ENCODE results near the gene NFIA.

NFIA gene

DNA sequence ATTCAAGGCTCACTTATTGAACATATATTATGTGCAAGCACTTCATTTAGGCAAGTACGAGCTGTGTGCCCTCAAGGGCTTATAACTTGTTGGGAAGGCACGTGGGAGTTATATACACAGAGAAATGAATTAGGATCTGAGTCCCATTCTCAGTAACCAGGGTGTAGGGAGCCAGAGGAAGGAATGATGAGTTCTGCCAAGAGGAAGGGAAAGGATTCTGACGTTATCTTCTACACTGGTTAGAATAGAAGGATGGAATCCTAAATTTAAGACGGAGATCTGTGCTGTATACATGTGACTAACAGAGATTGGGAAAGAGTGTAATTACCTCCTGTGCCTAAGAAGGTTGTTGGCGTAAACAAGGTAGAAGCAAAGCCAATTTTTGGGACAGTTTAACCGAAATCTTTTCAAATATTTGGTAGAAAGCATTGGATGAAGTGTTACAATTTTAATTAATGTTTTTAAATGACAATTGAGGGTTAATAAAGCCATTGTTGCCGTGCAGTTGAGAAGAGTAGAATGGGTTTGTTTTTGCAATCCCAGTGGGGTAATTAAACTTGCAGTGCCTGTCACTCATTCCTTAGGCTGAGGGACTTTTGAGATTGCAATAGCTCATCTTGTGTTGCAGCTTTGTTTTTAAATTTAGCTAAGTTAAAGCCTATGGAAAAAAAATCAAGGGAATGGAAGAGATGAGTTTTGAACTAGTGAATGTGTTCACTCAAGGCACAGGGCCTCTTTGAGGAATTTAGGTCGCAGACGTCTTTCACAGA, 177.2 kb downstream of the NFIA start:
- TF ChIP-seq, protein P1, sequence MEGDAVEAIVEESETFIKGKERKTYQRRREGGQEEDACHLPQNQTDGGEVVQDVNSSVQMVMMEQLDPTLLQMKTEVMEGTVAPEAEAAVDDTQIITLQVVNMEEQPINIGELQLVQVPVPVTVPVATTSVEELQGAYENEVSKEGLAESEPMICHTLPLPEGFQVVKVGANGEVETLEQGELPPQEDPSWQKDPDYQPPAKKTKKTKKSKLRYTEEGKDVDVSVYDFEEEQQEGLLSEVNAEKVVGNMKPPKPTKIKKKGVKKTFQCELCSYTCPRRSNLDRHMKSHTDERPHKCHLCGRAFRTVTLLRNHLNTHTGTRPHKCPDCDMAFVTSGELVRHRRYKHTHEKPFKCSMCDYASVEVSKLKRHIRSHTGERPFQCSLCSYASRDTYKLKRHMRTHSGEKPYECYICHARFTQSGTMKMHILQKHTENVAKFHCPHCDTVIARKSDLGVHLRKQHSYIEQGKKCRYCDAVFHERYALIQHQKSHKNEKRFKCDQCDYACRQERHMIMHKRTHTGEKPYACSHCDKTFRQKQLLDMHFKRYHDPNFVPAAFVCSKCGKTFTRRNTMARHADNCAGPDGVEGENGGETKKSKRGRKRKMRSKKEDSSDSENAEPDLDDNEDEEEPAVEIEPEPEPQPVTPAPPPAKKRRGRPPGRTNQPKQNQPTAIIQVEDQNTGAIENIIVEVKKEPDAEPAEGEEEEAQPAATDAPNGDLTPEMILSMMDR (conservative IDR thresholded peaks at IDR 0.05; ENCODE audit: low read length), result no peak
- no peak overlapping the region for H3K4me3 ChIP-seq (ENCODE audit: low read length)
- DNase-seq (ENCODE audit: low read depth), result peak; percentile 2

DNA sequence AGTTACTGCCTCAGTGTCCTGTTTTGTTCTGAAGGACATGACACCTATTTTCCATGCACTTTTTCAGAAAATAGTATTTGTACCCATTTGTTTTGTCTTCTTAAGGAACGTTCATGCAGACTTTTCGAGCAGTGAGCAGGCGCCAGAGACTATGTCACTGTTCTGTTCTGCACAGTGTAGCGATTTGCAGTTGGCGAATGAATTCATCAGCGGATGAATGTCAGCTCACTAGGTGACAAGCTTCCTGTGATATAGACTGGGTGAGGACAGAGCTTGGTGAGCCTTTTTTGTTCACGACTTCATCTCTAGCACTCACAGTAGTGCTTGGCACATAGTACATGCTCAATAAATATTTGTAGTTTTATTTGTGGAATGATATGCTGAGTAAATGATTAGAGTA, 177.8 kb downstream of the NFIA start:
- TF ChIP-seq, protein P1 (conservative IDR thresholded peaks at IDR 0.05; ENCODE audit: low read length), result no peak
- H3K4me3 ChIP-seq (ENCODE audit: low read length), result no peak overlapping the region
- DNase-seq (ENCODE audit: low read depth), result no peak

DNA sequence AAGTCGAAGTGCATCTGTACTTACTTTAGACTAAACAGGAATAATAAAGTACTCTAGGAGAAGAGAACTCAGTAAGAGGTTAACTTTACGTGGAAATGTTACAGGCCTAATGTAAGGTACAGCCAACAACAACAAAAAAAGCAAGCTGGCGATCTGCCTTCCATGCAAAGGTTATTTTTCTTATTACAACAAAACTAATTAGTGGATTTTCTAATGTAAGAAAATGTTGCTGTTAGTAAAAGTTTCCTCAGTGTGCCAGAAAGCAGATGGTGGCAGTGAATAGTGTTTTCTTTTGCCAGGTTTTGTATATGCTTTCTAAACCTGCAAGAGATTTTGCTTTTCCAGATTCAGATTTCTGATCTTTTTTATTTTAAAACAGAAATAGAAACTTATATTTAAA, 179.2 kb downstream of the NFIA start:
- TF ChIP-seq, protein P1 (conservative IDR thresholded peaks at IDR 0.05; ENCODE audit: low read length), result no peak
- no peak for DNase-seq (ENCODE audit: low read depth)
- H3K4me3 ChIP-seq (ENCODE audit: low read length), result no peak overlapping the region

DNA sequence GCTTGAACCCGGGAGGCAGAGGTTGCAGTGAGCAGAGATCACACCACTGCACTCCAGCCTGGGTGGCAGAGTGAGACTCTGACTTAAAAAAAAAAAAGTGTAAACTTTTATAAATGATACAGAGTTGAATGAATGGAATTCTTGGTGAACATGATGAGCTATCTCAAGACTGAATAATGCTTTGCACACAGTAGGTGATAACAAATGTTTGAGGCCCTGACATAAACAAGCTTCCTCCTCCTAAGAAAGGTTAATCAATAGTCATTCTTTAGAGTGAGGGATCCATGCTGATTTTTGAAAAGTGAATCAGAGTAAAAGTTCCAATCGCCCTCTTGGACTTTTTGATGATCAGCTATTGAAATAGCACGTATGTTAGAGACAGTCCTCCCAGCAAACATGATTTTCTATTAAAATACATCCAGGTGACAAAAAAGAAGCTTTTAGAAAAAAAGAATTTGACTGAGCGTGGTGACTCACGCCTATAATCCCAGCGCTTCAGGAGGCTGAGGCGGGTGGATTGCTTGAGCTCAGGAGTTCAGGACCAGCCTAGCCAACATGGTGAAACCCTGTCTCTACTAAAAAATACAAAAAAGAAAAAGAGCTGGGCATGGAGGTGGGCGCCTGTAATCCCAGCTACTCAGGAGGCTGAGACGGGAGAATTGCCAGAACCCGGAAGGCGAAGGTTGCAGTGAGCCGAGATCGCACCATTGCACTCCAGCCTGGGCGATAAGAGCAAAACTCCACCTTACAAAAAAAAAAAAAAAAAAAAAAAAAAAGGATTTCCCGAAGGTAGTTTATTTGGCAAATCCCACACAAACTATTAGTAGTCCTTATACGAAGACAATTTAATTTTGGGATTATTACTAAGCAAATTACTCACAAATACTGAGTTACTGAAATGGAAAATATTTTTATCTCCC, 181.8 kb downstream of the NFIA start:
- no peak for DNase-seq (ENCODE audit: low read depth)
- no peak overlapping the region for H3K4me3 ChIP-seq (ENCODE audit: low read length)
- TF ChIP-seq, protein P1 (conservative IDR thresholded peaks at IDR 0.05; ENCODE audit: low read length), result no peak

DNA sequence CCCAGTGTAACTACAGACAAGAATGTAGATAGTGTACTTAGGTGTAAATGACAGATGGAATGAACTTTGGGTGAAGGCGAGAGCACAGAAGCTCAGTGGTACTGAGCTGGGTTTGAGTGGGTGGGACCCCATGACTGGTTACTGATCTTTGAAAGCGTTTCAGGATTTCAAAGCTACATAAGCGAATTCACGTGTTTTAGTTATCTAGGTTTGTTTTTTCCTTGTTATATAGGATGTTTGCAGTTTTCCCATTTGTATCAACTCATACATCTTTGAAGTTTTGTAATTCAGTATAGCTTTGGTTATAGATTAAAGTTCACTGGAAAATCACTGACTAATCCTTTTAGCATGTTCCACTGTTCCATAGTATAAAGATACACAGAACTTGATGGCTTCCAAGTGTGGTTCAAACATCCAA, 182.5 kb downstream of the NFIA start:
- TF ChIP-seq, protein P1 (conservative IDR thresholded peaks at IDR 0.05; ENCODE audit: low read length), result no peak
- H3K4me3 ChIP-seq (ENCODE audit: low read length), result no peak overlapping the region
- no peak for DNase-seq (ENCODE audit: low read depth)

DNA sequence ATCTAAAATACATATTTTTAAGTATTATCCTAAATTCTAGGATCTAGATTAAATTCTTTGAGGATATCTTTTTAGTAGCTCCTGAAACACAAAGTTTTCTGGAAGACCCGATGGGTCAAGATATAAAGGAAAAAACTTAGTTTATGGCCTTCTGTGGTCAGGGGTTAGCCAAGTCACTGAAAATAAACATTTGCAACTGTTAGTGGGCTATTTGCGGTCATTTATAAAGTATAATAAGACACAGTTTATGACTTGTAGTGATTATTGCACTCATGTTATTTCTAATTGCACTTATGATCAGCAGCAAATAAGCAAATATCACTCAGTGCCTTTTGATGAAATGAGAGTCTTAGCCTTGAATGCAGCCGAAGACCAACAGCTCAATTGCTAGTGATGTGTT, 183.3 kb downstream of the NFIA start:
- no peak for DNase-seq (ENCODE audit: low read depth)
- TF ChIP-seq, protein P1 (conservative IDR thresholded peaks at IDR 0.05; ENCODE audit: low read length), result no peak
- no peak overlapping the region for H3K4me3 ChIP-seq (ENCODE audit: low read length)

Data from AG10803 (cell line).